HepG2 (cell line): Measurements from ENCODE around the gene ZNF541. TPM values are rescaled to one million over a fixed set of nuclear protein-coding genes. Genes with fewer than 3 reads are reported as not detected.

Experiments used
- ATF7-NPFF ChIP-seq: sonication (generic); formaldehyde crosslinking; IDR thresholded peaks from 2 replicates; pipeline ENCODE4 v1.8.1; 2023; ENCODE audit warnings: mild to moderate bottlenecking, low read depth, missing genetic modification reagents, moderate library complexity
- CERS6 ChIP-seq: sonication (generic); formaldehyde crosslinking; IDR thresholded peaks from 2 replicates; pipeline ENCODE4 v1.5.0; 2020; ENCODE audit warnings: missing genetic modification reagents
- FOXM1 ChIP-seq: sonication (generic); formaldehyde crosslinking; IDR thresholded peaks from 2 replicates; pipeline ENCODE4 v1.5.0; 2020; ENCODE audit warnings: missing genetic modification reagents
- GLMP ChIP-seq: sonication (generic); formaldehyde crosslinking; IDR thresholded peaks from 2 replicates; pipeline ENCODE4 v1.9.0; 2021; ENCODE audit warnings: missing genetic modification reagents, mild to moderate bottlenecking, borderline replicate concordance
- HOXA9 ChIP-seq: sonication (generic); formaldehyde crosslinking; IDR thresholded peaks from 2 replicates; pipeline ENCODE4 v1.8.1; 2022; ENCODE audit warnings: missing genetic modification reagents, mild to moderate bottlenecking, moderate library complexity, borderline replicate concordance
- MLLT10 ChIP-seq: sonication (generic); formaldehyde crosslinking; IDR thresholded peaks from 2 replicates; pipeline ENCODE4 v1.4.0; 2020; ENCODE audit warnings: missing genetic modification reagents
- MZF1 ChIP-seq: sonication (generic); formaldehyde crosslinking; IDR thresholded peaks from 2 replicates; pipeline ENCODE4 v1.8.1; 2023; ENCODE audit warnings: mild to moderate bottlenecking, missing genetic modification reagents, borderline replicate concordance
- PAXIP1 ChIP-seq: sonication (generic); formaldehyde crosslinking; conservative IDR thresholded peaks from 2 replicates; pipeline ENCODE4 v1.4.0; 2020; ENCODE audit warnings: mild to moderate bottlenecking, missing genetic modification reagents, moderate library complexity
- RCOR2 ChIP-seq: IDR thresholded peaks from 2 replicates; pipeline ENCODE4 v1.6.1; 2016; ENCODE audit warnings: missing biosample characterization, missing genetic modification reagents
- SKI ChIP-seq: fragments of 450-650 bp; IDR thresholded peaks from one replicate; pipeline ENCODE4 v1.6.1; 2018; ENCODE audit warnings: mild to moderate bottlenecking; ENCODE audit not compliant: partially characterized antibody
- TEAD3 ChIP-seq: optimal IDR thresholded peaks from 2 replicates; pipeline ENCODE3; 2016; ENCODE audit warnings: borderline replicate concordance
- TGIF2 ChIP-seq: IDR thresholded peaks from 2 replicates; pipeline ENCODE4 v1.6.1; 2016; ENCODE audit warnings: control low read depth, missing compliant biosample characterization
- THRA ChIP-seq: sonication (generic); formaldehyde crosslinking; IDR thresholded peaks from 2 replicates; pipeline ENCODE4 v1.4.0; 2020; ENCODE audit warnings: missing genetic modification reagents, borderline replicate concordance
- ZBTB43 ChIP-seq: sonication (generic); formaldehyde crosslinking; conservative IDR thresholded peaks from 2 replicates; pipeline ENCODE4 v1.4.0; 2020; ENCODE audit warnings: missing genetic modification reagents
- ZKSCAN1 ChIP-seq: fragments of 150-350 bp; IDR thresholded peaks from 2 replicates; pipeline ENCODE4 v1.6.1; 2014; ENCODE audit warnings: low read length
- ZMAT5 ChIP-seq: sonication (generic); formaldehyde crosslinking; IDR thresholded peaks from 2 replicates; pipeline ENCODE4 v1.5.0; 2020; ENCODE audit warnings: mild to moderate bottlenecking, low read depth, missing genetic modification reagents, borderline replicate concordance
- ZNF737 ChIP-seq: sonication (generic); formaldehyde crosslinking; IDR thresholded peaks from 2 replicates; pipeline ENCODE4 v1.5.0; 2020; ENCODE audit warnings: missing genetic modification reagents, mild to moderate bottlenecking, borderline replicate concordance
- ZNF776 ChIP-seq: sonication (generic); formaldehyde crosslinking; IDR thresholded peaks from 2 replicates; pipeline ENCODE4 v1.4.0; 2020; ENCODE audit warnings: mild to moderate bottlenecking, missing genetic modification reagents
- polyA plus RNA-seq, 8 experiments: library from polyadenylated mRNA; depleted of rRNA in 3 of 8; stranded (reverse) in 7 of 8; unstranded in 1 of 8; fragments of >200 nt; fragmentation: Illumina TruSeq in 4 of 8; extraction: Trizol in 4 of 8; gene quantifications; 2 replicates each; pipeline versions ENCODE4 v1.2.1 to v1.2.3, GENCODE V29; 2011 to 2016; ENCODE audit warnings: low read depth in 4 of 8, missing spikeins in 1 of 8, mixed read lengths in 1 of 8; ENCODE audit not compliant: insufficient read depth in 1 of 8
- total RNA-seq, 5 experiments: library from RNA; depleted of rRNA; stranded (reverse); fragments of >200 nt; fragmentation: Illumina TruSeq; extraction: Trizol; gene quantifications; 2 replicates each; pipeline ENCODE4 v1.2.3, GENCODE V29; 2016; ENCODE audit warnings: low read depth in 1 of 5

Gene ZNF541
- total and polyA plus RNA-seq, 2 of the 13 experiments (the other 11 are each of a cell fraction or from before 2014, with no cell fraction given): 0.03 to 0.04 TPM

GRCh38 chr19:47609906-47610894 is 37.3 kb upstream of the ZNF541 start (continued):
- TF ChIP-seq ZBTB43 (CRISPR knock-in tag): no peak
- TF ChIP-seq THRA (CRISPR knock-in tag): no peak
- no peak for TF ChIP-seq ZKSCAN1
- TF ChIP-seq RCOR2 (CRISPR knock-in tag): no peak
- TF ChIP-seq FOXM1: no peak
- no peak for TF ChIP-seq MLLT10 (CRISPR knock-in tag)
- no peak for TF ChIP-seq TEAD3 (CRISPR knock-in tag)
- TF ChIP-seq ATF7-NPFF: no peak
- no peak for TF ChIP-seq MZF1 (CRISPR knock-in tag)
- no peak for TF ChIP-seq ZNF737
- TF ChIP-seq GLMP (CRISPR knock-in tag): no peak
- no peak for TF ChIP-seq ZMAT5 (CRISPR knock-in tag)
- TF ChIP-seq PAXIP1 (CRISPR knock-in tag): peak; percentile 10; the same call in 1 of the 2 replicates
- TF ChIP-seq SKI: no peak
- TF ChIP-seq ZNF776 (CRISPR knock-in tag): peak; percentile 43; the same call in 1 of the 2 replicates
- 0 out of 2 replicates have a peak, but pooled peaks have one; percentile 38 for TF ChIP-seq CERS6 (CRISPR knock-in tag)
- TF ChIP-seq HOXA9: no peak
- no peak for TF ChIP-seq TGIF2
